PC-9 (cell line): ENCODE data around the gene ELMO1.

Experiments
- EZH2 ChIP-seq: fragments of 200-600 bp; sonication (generic); IDR thresholded peaks from 2 replicates; pipeline ENCODE4 v1.8.0; 2017; ENCODE audit warnings: antibody characterized with exemption, low read depth
- TF ChIP-seq, protein P1 (sequence below): fragments of 200-600 bp; sonication (generic); conservative IDR thresholded peaks from 2 replicates; pipeline ENCODE4 v1.6.1; 2017; ENCODE audit warnings: mixed run types, antibody characterized with exemption, mild to moderate bottlenecking, moderate library complexity

DNA sequence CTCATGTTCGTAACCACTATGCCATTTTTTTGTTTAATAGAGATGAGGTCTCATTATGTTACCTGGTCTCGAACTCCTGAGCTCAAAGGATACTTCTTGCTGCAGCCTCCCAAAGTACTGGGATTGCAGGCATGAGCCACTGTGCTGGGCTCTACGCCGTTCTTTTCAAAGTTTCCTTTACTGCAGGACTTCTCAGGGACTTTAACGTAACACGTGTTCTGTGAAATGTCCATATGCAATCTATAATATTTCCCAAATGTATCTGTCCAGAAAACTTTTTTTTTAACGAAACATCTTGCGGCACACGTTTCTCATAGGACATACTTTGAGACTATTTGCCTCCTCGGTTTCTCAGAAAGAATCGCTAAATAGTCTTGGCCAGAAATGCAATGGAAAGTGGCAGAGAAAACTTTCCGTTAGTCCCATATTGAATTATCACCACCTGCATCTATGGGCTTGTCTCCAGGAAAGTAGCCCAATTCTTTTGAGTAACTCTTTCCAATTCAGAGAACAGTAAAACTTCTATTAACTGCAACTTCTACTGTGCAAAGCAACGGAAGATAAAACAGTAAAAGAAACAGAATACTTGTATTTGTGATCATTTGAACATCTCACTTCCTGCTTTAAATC is 96.3 kb downstream of the ELMO1 start:
- TF ChIP-seq, protein P1, sequence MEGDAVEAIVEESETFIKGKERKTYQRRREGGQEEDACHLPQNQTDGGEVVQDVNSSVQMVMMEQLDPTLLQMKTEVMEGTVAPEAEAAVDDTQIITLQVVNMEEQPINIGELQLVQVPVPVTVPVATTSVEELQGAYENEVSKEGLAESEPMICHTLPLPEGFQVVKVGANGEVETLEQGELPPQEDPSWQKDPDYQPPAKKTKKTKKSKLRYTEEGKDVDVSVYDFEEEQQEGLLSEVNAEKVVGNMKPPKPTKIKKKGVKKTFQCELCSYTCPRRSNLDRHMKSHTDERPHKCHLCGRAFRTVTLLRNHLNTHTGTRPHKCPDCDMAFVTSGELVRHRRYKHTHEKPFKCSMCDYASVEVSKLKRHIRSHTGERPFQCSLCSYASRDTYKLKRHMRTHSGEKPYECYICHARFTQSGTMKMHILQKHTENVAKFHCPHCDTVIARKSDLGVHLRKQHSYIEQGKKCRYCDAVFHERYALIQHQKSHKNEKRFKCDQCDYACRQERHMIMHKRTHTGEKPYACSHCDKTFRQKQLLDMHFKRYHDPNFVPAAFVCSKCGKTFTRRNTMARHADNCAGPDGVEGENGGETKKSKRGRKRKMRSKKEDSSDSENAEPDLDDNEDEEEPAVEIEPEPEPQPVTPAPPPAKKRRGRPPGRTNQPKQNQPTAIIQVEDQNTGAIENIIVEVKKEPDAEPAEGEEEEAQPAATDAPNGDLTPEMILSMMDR: no peak
- no peak for TF ChIP-seq EZH2
